Ishikawa (cell line): Measurements from ENCODE around the gene ZNF552.
A peak's percentile ranks its signal among the peaks of the same experiment; 100 is the strongest.

Experiments
- CEBPB ChIP-seq: IDR thresholded peaks from 2 replicates; pipeline ENCODE4 v1.6.1; 2012
- CREB1 ChIP-seq: IDR thresholded peaks from 2 replicates; pipeline ENCODE4 v1.6.1; 2012; ENCODE audit warnings: low read depth
- EGR1 ChIP-seq: IDR thresholded peaks from 2 replicates; pipeline ENCODE4 v1.6.1; 2012
- EP300 ChIP-seq: IDR thresholded peaks from 2 replicates; pipeline ENCODE4 v1.6.1; 2012; ENCODE audit warnings: borderline replicate concordance
- FOXM1 ChIP-seq: IDR thresholded peaks from 2 replicates; pipeline ENCODE4 v1.6.1; 2012; ENCODE audit warnings: low read depth, borderline replicate concordance
- MAX ChIP-seq: IDR thresholded peaks from 2 replicates; pipeline ENCODE4 v1.6.1; 2012
- NFIC ChIP-seq: IDR thresholded peaks from 2 replicates; pipeline ENCODE4 v1.6.1; 2012
- RAD21 ChIP-seq: IDR thresholded peaks from 2 replicates; pipeline ENCODE4 v1.6.1; 2012; ENCODE audit warnings: low read depth
- REST ChIP-seq: IDR thresholded peaks from 2 replicates; pipeline ENCODE4 v1.6.1; 2012; ENCODE audit warnings: low read depth, mild to moderate bottlenecking
- TAF1 ChIP-seq: IDR thresholded peaks from 2 replicates; pipeline ENCODE4 v1.6.1; 2012; ENCODE audit warnings: low read depth, mild to moderate bottlenecking
- TCF12 ChIP-seq: IDR thresholded peaks from 2 replicates; pipeline ENCODE4 v1.6.1; 2012; ENCODE audit warnings: low read depth
- TEAD4 ChIP-seq: IDR thresholded peaks from 2 replicates; pipeline ENCODE4 v1.6.1; 2012
- USF1 ChIP-seq: IDR thresholded peaks from 2 replicates; pipeline ENCODE4 v1.6.1; 2012
- YY1 ChIP-seq: IDR thresholded peaks from 2 replicates; pipeline ENCODE4 v1.6.1; 2012; ENCODE audit warnings: low read depth
- ZBTB7A ChIP-seq: IDR thresholded peaks from 2 replicates; pipeline ENCODE4 v1.6.1; 2012; ENCODE audit warnings: low read depth

Gene ZNF552

GRCh38 chr19:57812226-57812625 lies 2.5 kb downstream of the ZNF552 start:
- TF ChIP-seq TCF12 (no peak), CEBPB (no peak), NFIC (no peak)

GRCh38 chr19:57807541-57807940 lies 7.2 kb downstream of the ZNF552 start:
- TF ChIP-seq USF1 (no peak), NFIC (no peak)

- TF ChIP-seq YY1 (no peak), NFIC (no peak), USF1 (no peak), TAF1 (peak; percentile 32; the same call in 1 of the 2 replicates), TEAD4 (no peak)
Observed at GRCh38 chr19:57803594-57804325, 11.0 kb downstream of the ZNF552 start.

GRCh38 chr19:57803265-57803593 lies 11.5 kb downstream of the ZNF552 start:
- TF ChIP-seq FOXM1 = no peak
- no peak for TF ChIP-seq CREB1
- no peak for TF ChIP-seq MAX
- TF ChIP-seq EGR1 = no peak
- TF ChIP-seq TCF12 = no peak
- TF ChIP-seq ZBTB7A = no peak
- no peak for TF ChIP-seq REST
- no peak for TF ChIP-seq YY1
- no peak for TF ChIP-seq USF1
- no peak for TF ChIP-seq RAD21
- no peak for TF ChIP-seq TEAD4
- no peak for TF ChIP-seq EP300
- no peak for TF ChIP-seq TAF1

GRCh38 chr19:57802269-57802668 lies 12.4 kb downstream of the ZNF552 start:
- TF ChIP-seq RAD21 (no peak), MAX (no peak), TAF1 (no peak), USF1 (no peak)

- TF ChIP-seq REST (no peak), TCF12 (no peak), YY1 (no peak), ZBTB7A (no peak), EP300 (no peak), CEBPB (no peak), RAD21 (no peak), NFIC (no peak), MAX (no peak), USF1 (no peak)
Observed at GRCh38 chr19:57800696-57801095, 14.0 kb downstream of the ZNF552 start.
